HL-60 (cell line): ENCODE data around the gene PPIP5K2.

ENCODE experiments used
- DNase-seq, 2 experiments: peaks; one replicate each; pipeline ENCODE4 v3.0.0-alpha.2; 2010 to 2020; ENCODE audit warnings: low read depth in 1 of 2, low spot score in 1 of 2
- H3K27ac ChIP-seq: fragments of 250-450 bp; sonication (Bioruptor Pico); replicated peaks from 2 replicates; pipeline ENCODE4 v1.5.1; 2020; ENCODE audit warnings: mild to moderate bottlenecking, moderate library complexity
- H3K27me3 ChIP-seq: fragments of 250-450 bp; sonication (Bioruptor Pico); 2 replicates; pipeline ENCODE4 v1.5.1; 2021; ENCODE audit warnings: mild to moderate bottlenecking, moderate library complexity; ENCODE audit not compliant: insufficient read depth, poor library complexity, severe bottlenecking
- H3K4me3 ChIP-seq: replicated peaks from 2 replicates; pipeline ENCODE4 v1.5.1; 2011; ENCODE audit warnings: mild to moderate bottlenecking, control low read depth, low read length; ENCODE audit not compliant: insufficient read depth
- GABPA ChIP-seq: IDR thresholded peaks from 2 replicates; pipeline ENCODE4 v1.6.1; 2012; ENCODE audit warnings: low read depth
- POLR2AphosphoS5 ChIP-seq: IDR thresholded peaks from 2 replicates; pipeline ENCODE4 v1.6.1; 2012; ENCODE audit warnings: low read depth
- SPI1 ChIP-seq: IDR thresholded peaks from 2 replicates; pipeline ENCODE4 v1.6.1; 2012; ENCODE audit warnings: low read depth, mild to moderate bottlenecking, borderline replicate concordance
- TF ChIP-seq, protein P1 (sequence below): IDR thresholded peaks from one replicate; pipeline ENCODE4 v1.5.1; 2011; ENCODE audit warnings: low read length, control low read depth, inconsistent platforms; ENCODE audit not compliant: insufficient read depth
- TF ChIP-seq, protein P2 (sequence below): IDR thresholded peaks from 2 replicates; pipeline ENCODE4 v1.6.1; 2012; ENCODE audit warnings: low read depth; ENCODE audit not compliant: insufficient replicate concordance

The PPIP5K2 gene

DNA sequence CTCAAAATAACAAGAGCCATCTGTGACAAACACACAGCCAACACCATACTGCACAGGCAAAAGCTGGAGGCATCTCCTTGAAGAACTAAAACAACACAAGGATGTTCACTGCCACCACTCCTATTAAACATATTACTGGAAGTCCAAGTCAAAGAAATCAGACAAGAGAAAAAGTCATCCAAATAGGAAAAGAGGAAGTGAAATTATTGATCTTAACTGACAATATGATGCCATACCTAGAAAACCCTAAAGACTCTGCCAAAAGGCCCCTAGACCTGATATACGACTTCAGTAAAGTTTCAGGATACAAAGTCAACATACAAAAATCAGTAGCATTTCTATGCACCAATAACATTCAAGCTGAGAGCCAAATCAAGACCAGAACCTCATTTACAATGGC is 108.5 kb downstream of the PPIP5K2 start:
- TF ChIP-seq POLR2AphosphoS5 (no peak), SPI1 (peak; percentile 35; the same call in 1 of the 2 replicates)
- Histone ChIP-seq H3K27ac (no peak overlapping the region), H3K27me3 (no peaks in the 10 kb centered on the region), H3K4me3 (no peak overlapping the region)
- no peak for DNase-seq

GRCh38 chr5:103232393-103232999 is 112.4 kb downstream of the PPIP5K2 start:
- no peaks in the 10 kb centered on the region for H3K27me3 ChIP-seq
- DNase-seq = no peak
- no peak overlapping the region for H3K4me3 ChIP-seq
- no peak overlapping the region for H3K27ac ChIP-seq
- TF ChIP-seq, protein P1, sequence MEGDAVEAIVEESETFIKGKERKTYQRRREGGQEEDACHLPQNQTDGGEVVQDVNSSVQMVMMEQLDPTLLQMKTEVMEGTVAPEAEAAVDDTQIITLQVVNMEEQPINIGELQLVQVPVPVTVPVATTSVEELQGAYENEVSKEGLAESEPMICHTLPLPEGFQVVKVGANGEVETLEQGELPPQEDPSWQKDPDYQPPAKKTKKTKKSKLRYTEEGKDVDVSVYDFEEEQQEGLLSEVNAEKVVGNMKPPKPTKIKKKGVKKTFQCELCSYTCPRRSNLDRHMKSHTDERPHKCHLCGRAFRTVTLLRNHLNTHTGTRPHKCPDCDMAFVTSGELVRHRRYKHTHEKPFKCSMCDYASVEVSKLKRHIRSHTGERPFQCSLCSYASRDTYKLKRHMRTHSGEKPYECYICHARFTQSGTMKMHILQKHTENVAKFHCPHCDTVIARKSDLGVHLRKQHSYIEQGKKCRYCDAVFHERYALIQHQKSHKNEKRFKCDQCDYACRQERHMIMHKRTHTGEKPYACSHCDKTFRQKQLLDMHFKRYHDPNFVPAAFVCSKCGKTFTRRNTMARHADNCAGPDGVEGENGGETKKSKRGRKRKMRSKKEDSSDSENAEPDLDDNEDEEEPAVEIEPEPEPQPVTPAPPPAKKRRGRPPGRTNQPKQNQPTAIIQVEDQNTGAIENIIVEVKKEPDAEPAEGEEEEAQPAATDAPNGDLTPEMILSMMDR = peak; percentile 36
- TF ChIP-seq SPI1 = no peak

DNA sequence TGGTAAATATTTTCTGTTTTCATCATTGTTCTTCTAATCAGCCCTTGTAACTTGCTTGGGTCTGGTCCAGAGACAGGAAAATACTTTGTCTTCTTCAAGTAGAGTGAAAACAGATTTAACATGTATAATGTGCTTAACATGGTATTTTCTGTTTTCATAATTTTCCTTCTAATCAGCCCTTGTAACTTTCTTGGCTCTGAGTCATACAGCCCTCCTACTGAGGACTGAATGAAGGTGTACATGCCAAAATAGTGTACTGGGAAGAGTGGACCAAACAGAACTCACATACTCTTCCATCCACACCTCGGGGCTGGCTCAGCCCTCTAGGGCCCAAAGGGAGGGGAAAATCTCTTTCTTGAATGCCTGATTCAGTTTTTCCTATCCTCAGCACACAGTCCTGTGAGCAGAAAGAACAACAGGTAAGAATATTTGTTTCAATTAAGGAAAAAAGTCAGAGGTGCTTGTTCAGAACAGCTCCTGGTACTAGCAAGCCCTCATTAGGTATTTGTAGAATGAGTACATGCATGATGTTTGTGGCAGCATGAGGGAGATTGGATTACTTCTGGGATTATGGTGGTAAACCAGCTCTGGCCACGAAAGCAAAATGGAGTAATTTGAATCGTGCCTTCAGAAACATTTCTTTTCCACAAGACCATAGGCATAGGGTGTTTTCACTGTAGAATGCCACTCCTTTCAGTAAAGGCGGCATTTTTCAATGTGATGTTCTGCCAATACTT is 114.3 kb downstream of the PPIP5K2 start:
- TF ChIP-seq, protein P1 = no peak
- no peak for TF ChIP-seq POLR2AphosphoS5
- TF ChIP-seq GABPA = no peak
- TF ChIP-seq, protein P2, sequence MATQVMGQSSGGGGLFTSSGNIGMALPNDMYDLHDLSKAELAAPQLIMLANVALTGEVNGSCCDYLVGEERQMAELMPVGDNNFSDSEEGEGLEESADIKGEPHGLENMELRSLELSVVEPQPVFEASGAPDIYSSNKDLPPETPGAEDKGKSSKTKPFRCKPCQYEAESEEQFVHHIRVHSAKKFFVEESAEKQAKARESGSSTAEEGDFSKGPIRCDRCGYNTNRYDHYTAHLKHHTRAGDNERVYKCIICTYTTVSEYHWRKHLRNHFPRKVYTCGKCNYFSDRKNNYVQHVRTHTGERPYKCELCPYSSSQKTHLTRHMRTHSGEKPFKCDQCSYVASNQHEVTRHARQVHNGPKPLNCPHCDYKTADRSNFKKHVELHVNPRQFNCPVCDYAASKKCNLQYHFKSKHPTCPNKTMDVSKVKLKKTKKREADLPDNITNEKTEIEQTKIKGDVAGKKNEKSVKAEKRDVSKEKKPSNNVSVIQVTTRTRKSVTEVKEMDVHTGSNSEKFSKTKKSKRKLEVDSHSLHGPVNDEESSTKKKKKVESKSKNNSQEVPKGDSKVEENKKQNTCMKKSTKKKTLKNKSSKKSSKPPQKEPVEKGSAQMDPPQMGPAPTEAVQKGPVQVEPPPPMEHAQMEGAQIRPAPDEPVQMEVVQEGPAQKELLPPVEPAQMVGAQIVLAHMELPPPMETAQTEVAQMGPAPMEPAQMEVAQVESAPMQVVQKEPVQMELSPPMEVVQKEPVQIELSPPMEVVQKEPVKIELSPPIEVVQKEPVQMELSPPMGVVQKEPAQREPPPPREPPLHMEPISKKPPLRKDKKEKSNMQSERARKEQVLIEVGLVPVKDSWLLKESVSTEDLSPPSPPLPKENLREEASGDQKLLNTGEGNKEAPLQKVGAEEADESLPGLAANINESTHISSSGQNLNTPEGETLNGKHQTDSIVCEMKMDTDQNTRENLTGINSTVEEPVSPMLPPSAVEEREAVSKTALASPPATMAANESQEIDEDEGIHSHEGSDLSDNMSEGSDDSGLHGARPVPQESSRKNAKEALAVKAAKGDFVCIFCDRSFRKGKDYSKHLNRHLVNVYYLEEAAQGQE = no peak
- TF ChIP-seq SPI1 = no peak
- no peak overlapping the region for H3K4me3 ChIP-seq
- DNase-seq = no peak
- no peaks in the 10 kb centered on the region for H3K27me3 ChIP-seq
- H3K27ac ChIP-seq = no peak overlapping the region

DNA sequence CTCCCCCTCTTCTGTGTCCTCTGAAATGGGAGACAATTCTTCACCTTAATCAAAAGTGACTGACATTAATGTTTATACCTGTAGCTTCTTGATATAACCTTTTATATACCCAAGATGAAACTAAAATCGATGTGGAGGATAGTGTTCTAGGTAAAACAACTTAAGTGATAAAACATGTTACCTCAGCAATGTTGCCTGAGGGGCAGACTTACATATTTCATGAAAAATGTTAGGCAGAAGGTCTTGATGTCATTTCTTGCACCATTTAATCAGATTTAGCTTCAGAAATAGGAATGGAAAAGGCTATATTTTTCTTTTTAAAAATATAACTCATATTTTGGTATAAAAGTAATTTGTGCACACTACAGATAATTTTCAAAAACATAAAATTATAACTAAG is 115.8 kb downstream of the PPIP5K2 start:
- TF ChIP-seq GABPA (no peak), POLR2AphosphoS5 (no peak), SPI1 (no peak)
- TF ChIP-seq, protein P1 = no peak
- TF ChIP-seq, protein P2 = no peak
- no peak for DNase-seq
- no peak overlapping the region for H3K4me3 ChIP-seq

More for the DNA sequence above, 115.8 kb downstream of the PPIP5K2 start:
- no peaks in the 10 kb centered on the region for H3K27me3 ChIP-seq
- no peak overlapping the region for H3K27ac ChIP-seq
